RCC 7860 (cell line): ENCODE results near the gene ATP2A3.
A peak's percentile ranks its signal among the peaks of the same experiment; 100 is the strongest.

Experiments
- DNase-seq: peaks from one replicate; pipeline ENCODE4 v3.0.0-alpha.2; 2015; ENCODE audit warnings: low spot score
- FAIRE-seq: peaks from 2 replicates; lab custom pipeline; 2012; peaks lifted over from hg19 to GRCh38; lab: Jason Lieb, UNC

ATP2A3 gene

GRCh38 chr17:3895354-3895753 is 68.9 kb downstream of the ATP2A3 start:
- DNase-seq (no peak), FAIRE-seq (no peak)

GRCh38 chr17:3894911-3895343 is 69.3 kb downstream of the ATP2A3 start:
- no peak for FAIRE-seq
- no peak for DNase-seq

- no peak for DNase-seq
Measured at GRCh38 chr17:3894188-3894587, 70.0 kb downstream of the ATP2A3 start.

GRCh38 chr17:3893720-3894116 is 70.5 kb downstream of the ATP2A3 start:
- FAIRE-seq (no peak), DNase-seq (no peak)

More at GRCh38 chr17:3894188-3894587, 70.0 kb downstream of the ATP2A3 start:
- no peak for FAIRE-seq

- FAIRE-seq: no peak
- DNase-seq: peak; percentile 70
Measured at GRCh38 chr17:3893003-3893719, 71.1 kb downstream of the ATP2A3 start, which contains the start of gene CAMKK1. Gene CAMKK1 (minus strand): TSS chr17:3893053. CDS start chr17:3885687, 7,366 bp downstream.

GRCh38 chr17:3892095-3892998 is 71.9 kb downstream of the ATP2A3 start:
- DNase-seq (peak; percentile 94), FAIRE-seq (peak; percentile 81)

GRCh38 chr17:3891626-3892094 is 72.6 kb downstream of the ATP2A3 start:
- FAIRE-seq: no peak
- DNase-seq: no peak

GRCh38 chr17:3890878-3891219 is 73.4 kb downstream of the ATP2A3 start:
- DNase-seq (no peak), FAIRE-seq (no peak)

GRCh38 chr17:3890082-3890877 is 74.0 kb downstream of the ATP2A3 start:
- FAIRE-seq: peak; percentile 89
- DNase-seq: peak; percentile 95

GRCh38 chr17:3889325-3890012 is 74.8 kb downstream of the ATP2A3 start:
- DNase-seq: no peak
- no peak for FAIRE-seq

GRCh38 chr17:3888343-3889171 is 75.7 kb downstream of the ATP2A3 start:
- peak; percentile 14 for FAIRE-seq
- DNase-seq: peak; percentile 83

GRCh38 chr17:3887804-3888203 is 76.4 kb downstream of the ATP2A3 start:
- DNase-seq (peak; percentile 29), FAIRE-seq (no peak)

- DNase-seq (no peak), FAIRE-seq (no peak)
Measured at GRCh38 chr17:3887394-3887793, 76.8 kb downstream of the ATP2A3 start.

GRCh38 chr17:3886776-3887175 is 77.5 kb downstream of the ATP2A3 start:
- no peak for DNase-seq
- no peak for FAIRE-seq

GRCh38 chr17:3885970-3886369 is 78.3 kb downstream of the ATP2A3 start:
- DNase-seq (peak; percentile 80), FAIRE-seq (peak; percentile 72)

- DNase-seq (no peak), FAIRE-seq (no peak)
Measured at GRCh38 chr17:3885271-3885670, 79.0 kb downstream of the ATP2A3 start.

GRCh38 chr17:3884188-3884587 is 80.0 kb downstream of the ATP2A3 start:
- FAIRE-seq (no peak), DNase-seq (no peak)

GRCh38 chr17:3882276-3882675 is 82.0 kb downstream of the ATP2A3 start:
- DNase-seq (no peak), FAIRE-seq (no peak)

- DNase-seq: no peak
- no peak for FAIRE-seq
Measured at GRCh38 chr17:3880983-3881382, 83.3 kb downstream of the ATP2A3 start.
